Measurements from ENCODE around the gene LRP4. TPM values are rescaled to one million over a fixed set of nuclear protein-coding genes. Genes with fewer than 3 reads are reported as not detected.

The LRP4 gene
- total and polyA plus RNA-seq, 2 donors from 2014 or later, result 1.8 to 3.7 TPM

- DNase-seq (no peak), FAIRE-seq (no peak)
- no peaks in the 10 kb centered on the region for H3K9me3 ChIP-seq (ENCODE audit: control insufficient read depth in 2 of 3, insufficient read depth in 1 of 3, low read length in 3 of 3)
- H3K27me3 ChIP-seq (ENCODE audit: control insufficient read depth, insufficient read depth, low read length), result no peaks in the 10 kb centered on the region
- no peak overlapping the region for H3K9ac ChIP-seq (ENCODE audit: low read length in 3 of 3)
- H3K4me3 ChIP-seq (ENCODE audit: low read length in 3 of 3), result no peak overlapping the region
- no peaks in the 10 kb centered on the region for H3K4me1 ChIP-seq (ENCODE audit: control insufficient read depth in 2 of 3, insufficient read depth in 2 of 3, low read depth in 1 of 3, low read length in 3 of 3)
- intact Hi-C loops (cut with DNase I), result no loop called here
- H3K36me3 ChIP-seq (ENCODE audit: control insufficient read depth in 2 of 3, insufficient read depth in 3 of 3, low read length in 3 of 3), result no peaks in the 10 kb centered on the region
- no peak for TF ChIP-seq CTCF (IDR thresholded peaks at IDR 0.05; ENCODE audit: borderline replicate concordance, extremely low read depth, insufficient read depth)
- H3K27ac ChIP-seq (ENCODE audit: low read depth in 2 of 2, low read length in 2 of 2), result no peak overlapping the region
Measured at GRCh38 chr11:46835897-46836296, 82.5 kb downstream of the LRP4 start.

- H3K4me1 ChIP-seq (ENCODE audit: control insufficient read depth in 2 of 3, insufficient read depth in 2 of 3, low read depth in 1 of 3, low read length in 3 of 3), result no peaks in the 10 kb centered on the region
- H3K27me3 ChIP-seq (ENCODE audit: control insufficient read depth, insufficient read depth, low read length), result no peaks in the 10 kb centered on the region
- no peaks in the 10 kb centered on the region for H3K36me3 ChIP-seq (ENCODE audit: control insufficient read depth in 2 of 3, insufficient read depth in 3 of 3, low read length in 3 of 3)
- H3K27ac ChIP-seq (ENCODE audit: low read depth in 2 of 2, low read length in 2 of 2), result no peak overlapping the region
- no peak overlapping the region for H3K9ac ChIP-seq (ENCODE audit: low read length in 3 of 3)
- no peak for TF ChIP-seq CTCF (IDR thresholded peaks at IDR 0.05; ENCODE audit: borderline replicate concordance, extremely low read depth, insufficient read depth)
- H3K4me3 ChIP-seq (ENCODE audit: low read length in 3 of 3), result no peak overlapping the region
- H3K9me3 ChIP-seq (ENCODE audit: control insufficient read depth in 2 of 3, insufficient read depth in 1 of 3, low read length in 3 of 3), result no peaks in the 10 kb centered on the region
- DNase-seq (no peak), FAIRE-seq (no peak)
- intact Hi-C loops (cut with DNase I), result no loop called here
Measured at GRCh38 chr11:46834821-46835220, 83.5 kb downstream of the LRP4 start.

DNA sequence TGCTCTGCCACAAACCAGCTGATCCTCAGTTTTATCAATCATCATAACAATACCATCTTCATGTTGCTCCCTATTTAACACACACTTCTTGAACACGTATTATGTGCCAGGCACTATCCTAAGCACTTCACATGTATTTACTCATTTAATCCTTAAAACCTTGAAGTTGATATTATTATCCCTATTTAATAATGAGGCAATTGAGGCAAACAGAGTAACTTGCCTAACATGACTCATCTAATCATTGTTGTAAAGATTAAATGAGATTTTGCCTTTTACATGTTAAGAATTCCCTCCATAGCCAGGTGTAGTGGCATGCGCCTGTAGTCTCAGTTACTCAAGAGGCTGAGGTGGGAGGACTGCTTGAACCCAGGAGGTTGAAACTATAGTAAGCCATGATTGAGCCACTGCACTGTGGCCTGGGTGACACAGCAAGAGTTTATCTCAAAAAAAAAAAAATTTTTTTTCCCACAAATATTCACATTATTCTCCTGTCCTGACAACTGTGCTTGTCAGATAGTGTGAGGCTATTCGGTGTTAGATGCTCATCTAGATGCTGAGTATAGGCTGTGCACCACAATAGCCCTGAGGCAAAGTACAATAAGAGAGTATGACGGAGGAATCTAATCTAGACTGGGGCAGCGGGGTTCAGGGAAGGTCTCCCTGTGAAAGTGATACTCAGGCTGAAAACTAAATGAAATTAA lies 85.7 kb downstream of the LRP4 start:
- Histone ChIP-seq H3K9ac (ENCODE audit: low read length in 3 of 3) (no peak overlapping the region), H3K36me3 (ENCODE audit: control insufficient read depth in 2 of 3, insufficient read depth in 3 of 3, low read length in 3 of 3) (no peaks in the 10 kb centered on the region), H3K9me3 (ENCODE audit: control insufficient read depth in 2 of 3, insufficient read depth in 1 of 3, low read length in 3 of 3) (no peaks in the 10 kb centered on the region), H3K4me3 (ENCODE audit: low read length in 3 of 3) (no peak overlapping the region), H3K27ac (ENCODE audit: low read depth in 2 of 2, low read length in 2 of 2) (no peak overlapping the region), H3K4me1 (ENCODE audit: control insufficient read depth in 2 of 3, insufficient read depth in 2 of 3, low read depth in 1 of 3, low read length in 3 of 3) (no peaks in the 10 kb centered on the region), H3K27me3 (ENCODE audit: control insufficient read depth, insufficient read depth, low read length) (no peaks in the 10 kb centered on the region)
- FAIRE-seq, result no peak
- intact Hi-C loops (cut with DNase I), result no loop called here
- DNase-seq, result no peak
- no peak for TF ChIP-seq CTCF (IDR thresholded peaks at IDR 0.05; ENCODE audit: borderline replicate concordance, extremely low read depth, insufficient read depth)

GRCh38 chr11:46827995-46828394 lies 90.4 kb downstream of the LRP4 start:
- FAIRE-seq (no peak), DNase-seq (no peak)
- H3K4me3 ChIP-seq (ENCODE audit: low read length in 3 of 3), result no peak overlapping the region
- no peak overlapping the region for H3K27ac ChIP-seq (ENCODE audit: low read depth in 2 of 2, low read length in 2 of 2)
- peaks cover 3 to 11% (median 6%) of the 10 kb centered on the region in 3 donors for H3K4me1 ChIP-seq (ENCODE audit: control insufficient read depth in 2 of 3, insufficient read depth in 2 of 3, low read depth in 1 of 3, low read length in 3 of 3)
- H3K9ac ChIP-seq (ENCODE audit: low read length in 3 of 3), result no peak overlapping the region
- intact Hi-C loops (cut with DNase I), result no loop called here
- H3K9me3 ChIP-seq (ENCODE audit: control insufficient read depth in 2 of 3, insufficient read depth in 1 of 3, low read length in 3 of 3), result no peaks in the 10 kb centered on the region
- H3K36me3 ChIP-seq (ENCODE audit: control insufficient read depth in 2 of 3, insufficient read depth in 3 of 3, low read length in 3 of 3), result no peaks in the 10 kb centered on the region
- no peak for TF ChIP-seq CTCF (IDR thresholded peaks at IDR 0.05; ENCODE audit: borderline replicate concordance, extremely low read depth, insufficient read depth)
- H3K27me3 ChIP-seq (ENCODE audit: control insufficient read depth, insufficient read depth, low read length), result no peaks in the 10 kb centered on the region

Measured in kidney (tissue), 14 donors.